ENCODE measurements around the gene PSPH. TPM values are rescaled to one million over a fixed set of nuclear protein-coding genes. Genes with fewer than 3 reads are reported as not detected.
A peak's percentile ranks its signal among the peaks of the same experiment; 100 is the strongest.

PSPH gene
- total and polyA plus RNA-seq, 10 of the 15 experiments (the other 5 are each of a cell fraction or from before 2014, with no cell fraction given), result 5.2 to 36.4 (median 23.9) TPM

DNA sequence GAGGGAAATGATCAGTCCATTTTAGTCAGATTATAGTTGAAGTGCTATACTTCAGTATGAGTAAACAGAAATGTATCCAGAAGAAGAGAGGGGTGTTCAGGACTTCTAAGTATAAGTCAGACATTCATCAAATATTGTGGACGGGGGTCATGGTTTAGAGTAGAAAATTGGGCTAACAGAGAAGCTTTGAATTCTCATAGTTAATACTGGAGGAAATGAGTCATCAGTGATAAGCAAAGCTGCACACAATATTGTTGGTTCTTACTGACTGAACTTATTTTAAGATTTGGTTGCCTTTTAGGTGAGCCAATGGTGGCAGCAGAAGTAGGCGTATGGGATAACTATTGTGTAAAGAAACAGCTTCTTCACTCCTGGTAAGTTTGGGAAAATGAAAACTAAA lies 11.1 kb upstream of the PSPH start:
- Histone ChIP-seq H3K4me2 (ENCODE audit: control insufficient read depth, insufficient read depth) (no peak overlapping the region), H4K20me1 (ENCODE audit: control insufficient read depth, insufficient read depth) (no peaks in the 10 kb centered on the region), H3K9me3 (replicated peaks; ENCODE audit: control insufficient read depth, insufficient read depth, low read length) (no peaks in the 10 kb centered on the region), H2AFZ (ENCODE audit: control insufficient read depth, low read depth, low read length) (no peak overlapping the region), H3K4me1 (ENCODE audit: control insufficient read depth, insufficient read depth, low read length) (peaks cover 6% of the 10 kb centered on the region; the same call in 1 of the 2 replicates), H3K27ac (ENCODE audit: control insufficient read depth, insufficient read depth) (no peak overlapping the region), H3K9ac (ENCODE audit: control insufficient read depth, insufficient read depth, low read length) (no peak overlapping the region), H3K4me3 (no peak overlapping the region), H3K27me3 (replicated peaks in 1 of 2; ENCODE audit: control insufficient read depth in 2 of 2, insufficient read depth in 2 of 2, low read length in 1 of 2) (no peaks in the 10 kb centered on the region), H3K36me3 (ENCODE audit: control insufficient read depth in 2 of 2, insufficient read depth in 2 of 2, low read length in 1 of 2) (peaks cover 0 to 21% of the 10 kb centered on the region in 2 experiments; a peak in 2 of 4 replicates), H3K79me2 (ENCODE audit: control insufficient read depth, insufficient read depth, low read length) (peaks cover 22% of the 10 kb centered on the region)
- ATAC-seq (no peak), FAIRE-seq (no peak), DNase-seq (ENCODE audit: low read depth, low spot score) (no peak)
- ChIA-PET RAD21 (ENCODE audit: unreplicated experiment) (interaction anchor here (0.8 to 3.6 kb wide), 2 partner anchors 8 to 11 kb away, joined by 4 to 23 read pairs; partner anchors contain the start of genes CCT6A and PSPH), POLR2A (interaction anchor here (1.2 to 4.3 kb wide), 4 partner anchors 8 to 49 kb away, joined by 4 to 29 read pairs (median 12); partner anchors contain the start of genes CCT6A and PSPH), SMC1A (ENCODE audit: uncharacterized antibody, unreplicated experiment) (interaction anchor here (1.0 to 2.5 kb wide), 2 partner anchors 8 to 11 kb away, joined by 5 to 13 read pairs; partner anchors contain the start of genes CCT6A and PSPH), CTCF (interaction anchor here (0.9 to 4.3 kb wide), 5 partner anchors 9 to 58 kb away, joined by 3 to 34 read pairs (median 5); partner anchors contain the start of gene PSPH)
- in situ Hi-C loops (cut with MboI) (no loop called here), intact Hi-C loops (cut with micrococcal nuclease; ENCODE audit: unreplicated experiment) (loop anchor here (5.0 kb wide), 2 partner anchors 95 to 755 kb away; no protein-coding TSS in a partner anchor)
- no TSS peak for BruUV-seq (replicated peaks)
- 74% methylated on average over 2 of the region's 2 CpGs for WGBS (ENCODE audit: insufficient coverage, insufficient replicate concordance, low lambda C conversion rate, missing lambda C conversion rate)
- TF ChIP-seq CBFB (IDR thresholded peaks at IDR 0.05; ENCODE audit: low read depth) (no peak), ATF7 (IDR thresholded peaks at IDR 0.05; ENCODE audit: low read depth) (no peak)

DNA sequence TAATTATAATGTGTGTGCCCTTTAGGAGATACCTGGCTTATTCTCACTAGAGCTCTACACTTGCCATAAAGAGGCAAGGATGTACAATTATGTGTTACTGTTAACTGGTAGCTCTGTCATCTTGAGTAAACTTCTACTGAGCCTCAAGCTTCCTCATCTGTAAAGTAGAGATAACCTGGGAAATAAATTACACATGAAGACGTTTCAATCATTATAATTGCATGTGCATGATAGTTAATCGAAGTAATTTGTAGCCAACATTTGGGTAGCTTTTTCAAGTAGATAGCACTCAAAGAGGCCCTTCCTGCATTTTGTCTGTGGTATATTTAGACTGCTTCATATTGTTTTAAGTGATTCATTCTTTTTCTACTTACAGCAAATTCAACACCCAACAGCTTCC lies 2.7 kb upstream of the PSPH start:
- WGBS (ENCODE audit: insufficient coverage, insufficient replicate concordance, low lambda C conversion rate, missing lambda C conversion rate), result 91% methylated on average over 2 of the region's 2 CpGs
- Histone ChIP-seq H3K27ac (ENCODE audit: control insufficient read depth, insufficient read depth) (no peak overlapping the region), H3K4me1 (ENCODE audit: control insufficient read depth, insufficient read depth, low read length) (peaks cover 14% of the 10 kb centered on the region), H3K4me2 (ENCODE audit: control insufficient read depth, insufficient read depth) (peak overlapping the region; percentile 43), H3K27me3 (replicated peaks in 1 of 2; ENCODE audit: control insufficient read depth in 2 of 2, insufficient read depth in 2 of 2, low read length in 1 of 2) (no peaks in the 10 kb centered on the region), H3K36me3 (ENCODE audit: control insufficient read depth in 2 of 2, insufficient read depth in 2 of 2, low read length in 1 of 2) (peaks cover 1 to 19% of the 10 kb centered on the region in 2 experiments; a peak in 3 of 4 replicates), H3K4me3 (peak overlapping the region; percentile 64), H4K20me1 (ENCODE audit: control insufficient read depth, insufficient read depth) (no peaks in the 10 kb centered on the region; the same call in 1 of the 2 replicates), H2AFZ (ENCODE audit: control insufficient read depth, low read depth, low read length) (no peak overlapping the region), H3K9ac (ENCODE audit: control insufficient read depth, insufficient read depth, low read length) (no peak overlapping the region), H3K79me2 (ENCODE audit: control insufficient read depth, insufficient read depth, low read length) (peaks cover 61% of the 10 kb centered on the region), H3K9me3 (replicated peaks; ENCODE audit: control insufficient read depth, insufficient read depth, low read length) (no peaks in the 10 kb centered on the region)
- ChIA-PET POLR2A (interaction anchor here (1.2 to 2.6 kb wide), 2 partner anchors 10 to 18 kb away, joined by 6 to 18 read pairs; partner anchors contain the start of gene SUMF2), RAD21 (ENCODE audit: unreplicated experiment) (interaction anchor here (0.9 kb wide), 1 partner anchor 9 kb away, joined by 4 read pairs; no protein-coding TSS in a partner anchor), SMC1A (ENCODE audit: uncharacterized antibody, unreplicated experiment) (interaction anchor here (1.5 kb wide), 1 partner anchor 8 kb away, joined by 5 read pairs; no protein-coding TSS in a partner anchor), CTCF (interaction anchor here (0.6 to 2.1 kb wide), 6 partner anchors 9 to 90 kb away, joined by 3 to 5 read pairs (median 4); partner anchors contain the start of gene SUMF2)
- no peak for ATAC-seq
- intact Hi-C loops (cut with micrococcal nuclease; ENCODE audit: unreplicated experiment) (loop anchor here (5.0 kb wide), 2 partner anchors 482 to 517 kb away; partner anchors contain the start of gene VOPP1), in situ Hi-C loops (cut with MboI) (no loop called here)
- no peak for FAIRE-seq
- TF ChIP-seq, protein P1, sequence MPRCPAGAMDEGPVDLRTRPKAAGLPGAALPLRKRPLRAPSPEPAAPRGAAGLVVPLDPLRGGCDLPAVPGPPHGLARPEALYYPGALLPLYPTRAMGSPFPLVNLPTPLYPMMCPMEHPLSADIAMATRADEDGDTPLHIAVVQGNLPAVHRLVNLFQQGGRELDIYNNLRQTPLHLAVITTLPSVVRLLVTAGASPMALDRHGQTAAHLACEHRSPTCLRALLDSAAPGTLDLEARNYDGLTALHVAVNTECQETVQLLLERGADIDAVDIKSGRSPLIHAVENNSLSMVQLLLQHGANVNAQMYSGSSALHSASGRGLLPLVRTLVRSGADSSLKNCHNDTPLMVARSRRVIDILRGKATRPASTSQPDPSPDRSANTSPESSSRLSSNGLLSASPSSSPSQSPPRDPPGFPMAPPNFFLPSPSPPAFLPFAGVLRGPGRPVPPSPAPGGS (IDR thresholded peaks at IDR 0.05; ENCODE audit: borderline replicate concordance, insufficient read depth, low read depth, low read length, poor library complexity, severe bottlenecking), result peak; percentile 29
- TF ChIP-seq, protein P2, sequence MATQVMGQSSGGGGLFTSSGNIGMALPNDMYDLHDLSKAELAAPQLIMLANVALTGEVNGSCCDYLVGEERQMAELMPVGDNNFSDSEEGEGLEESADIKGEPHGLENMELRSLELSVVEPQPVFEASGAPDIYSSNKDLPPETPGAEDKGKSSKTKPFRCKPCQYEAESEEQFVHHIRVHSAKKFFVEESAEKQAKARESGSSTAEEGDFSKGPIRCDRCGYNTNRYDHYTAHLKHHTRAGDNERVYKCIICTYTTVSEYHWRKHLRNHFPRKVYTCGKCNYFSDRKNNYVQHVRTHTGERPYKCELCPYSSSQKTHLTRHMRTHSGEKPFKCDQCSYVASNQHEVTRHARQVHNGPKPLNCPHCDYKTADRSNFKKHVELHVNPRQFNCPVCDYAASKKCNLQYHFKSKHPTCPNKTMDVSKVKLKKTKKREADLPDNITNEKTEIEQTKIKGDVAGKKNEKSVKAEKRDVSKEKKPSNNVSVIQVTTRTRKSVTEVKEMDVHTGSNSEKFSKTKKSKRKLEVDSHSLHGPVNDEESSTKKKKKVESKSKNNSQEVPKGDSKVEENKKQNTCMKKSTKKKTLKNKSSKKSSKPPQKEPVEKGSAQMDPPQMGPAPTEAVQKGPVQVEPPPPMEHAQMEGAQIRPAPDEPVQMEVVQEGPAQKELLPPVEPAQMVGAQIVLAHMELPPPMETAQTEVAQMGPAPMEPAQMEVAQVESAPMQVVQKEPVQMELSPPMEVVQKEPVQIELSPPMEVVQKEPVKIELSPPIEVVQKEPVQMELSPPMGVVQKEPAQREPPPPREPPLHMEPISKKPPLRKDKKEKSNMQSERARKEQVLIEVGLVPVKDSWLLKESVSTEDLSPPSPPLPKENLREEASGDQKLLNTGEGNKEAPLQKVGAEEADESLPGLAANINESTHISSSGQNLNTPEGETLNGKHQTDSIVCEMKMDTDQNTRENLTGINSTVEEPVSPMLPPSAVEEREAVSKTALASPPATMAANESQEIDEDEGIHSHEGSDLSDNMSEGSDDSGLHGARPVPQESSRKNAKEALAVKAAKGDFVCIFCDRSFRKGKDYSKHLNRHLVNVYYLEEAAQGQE (IDR thresholded peaks at IDR 0.05; ENCODE audit: low read depth, low read length), result no peak
- no TSS peak for BruUV-seq (replicated peaks)
- no peak for DNase-seq (ENCODE audit: low read depth, low spot score)

Measured in GM12878 (cell line).